GM12875 (cell line): ENCODE results near the gene POLE.

Source experiments
- H3K4me3 ChIP-seq: one replicate; pipeline ENCODE4 v1.5.1; 2011; ENCODE audit warnings: low read depth, low read length, control low read depth
- CTCF ChIP-seq: IDR thresholded peaks from 2 replicates; pipeline ENCODE4 v1.5.1; 2011; ENCODE audit warnings: low read depth, mild to moderate bottlenecking, control low read depth, inconsistent platforms, low read length, moderate library complexity, borderline replicate concordance; ENCODE audit not compliant: insufficient read depth

The POLE gene

GRCh38 chr12:132615579-132616038 lies 71.5 kb downstream of the POLE start:
- TF ChIP-seq CTCF = no peak
- H3K4me3 ChIP-seq = no peak overlapping the region

- peak; percentile 85 for TF ChIP-seq CTCF
- no peak overlapping the region for H3K4me3 ChIP-seq
Observed at GRCh38 chr12:132614861-132615578, 72.1 kb downstream of the POLE start.

GRCh38 chr12:132614029-132614428 lies 73.1 kb downstream of the POLE start:
- H3K4me3 ChIP-seq = no peak overlapping the region
- no peak for TF ChIP-seq CTCF

- H3K4me3 ChIP-seq = no peak overlapping the region
- no peak for TF ChIP-seq CTCF
Observed at GRCh38 chr12:132611620-132612019, 75.5 kb downstream of the POLE start.

- no peak overlapping the region for H3K4me3 ChIP-seq
- TF ChIP-seq CTCF = no peak
Observed at GRCh38 chr12:132610866-132611602, 76.1 kb downstream of the POLE start.

GRCh38 chr12:132610051-132610759 lies 76.9 kb downstream of the POLE start, which contains the start of gene LRCOL1:
Gene LRCOL1, minus strand, starts transcription at chr12:132610582. Its CDS starts 4,331 bp downstream, at chr12:132606251.
- no peak for TF ChIP-seq CTCF

More at GRCh38 chr12:132610051-132610759, 76.9 kb downstream of the POLE start, which contains the start of gene LRCOL1:
- no peak within 1 kb of the TSS for H3K4me3 ChIP-seq
